ENCODE measurements around the gene TBC1D13. TPM values are rescaled to one million over a fixed set of nuclear protein-coding genes. Genes with fewer than 3 reads are reported as not detected.

The TBC1D13 gene
- total and polyA plus RNA-seq, 9 of the 15 experiments (the other 6 are each of a cell fraction or from before 2014, with no cell fraction given): 2.3 to 28.7 (median 11.4) TPM

DNA sequence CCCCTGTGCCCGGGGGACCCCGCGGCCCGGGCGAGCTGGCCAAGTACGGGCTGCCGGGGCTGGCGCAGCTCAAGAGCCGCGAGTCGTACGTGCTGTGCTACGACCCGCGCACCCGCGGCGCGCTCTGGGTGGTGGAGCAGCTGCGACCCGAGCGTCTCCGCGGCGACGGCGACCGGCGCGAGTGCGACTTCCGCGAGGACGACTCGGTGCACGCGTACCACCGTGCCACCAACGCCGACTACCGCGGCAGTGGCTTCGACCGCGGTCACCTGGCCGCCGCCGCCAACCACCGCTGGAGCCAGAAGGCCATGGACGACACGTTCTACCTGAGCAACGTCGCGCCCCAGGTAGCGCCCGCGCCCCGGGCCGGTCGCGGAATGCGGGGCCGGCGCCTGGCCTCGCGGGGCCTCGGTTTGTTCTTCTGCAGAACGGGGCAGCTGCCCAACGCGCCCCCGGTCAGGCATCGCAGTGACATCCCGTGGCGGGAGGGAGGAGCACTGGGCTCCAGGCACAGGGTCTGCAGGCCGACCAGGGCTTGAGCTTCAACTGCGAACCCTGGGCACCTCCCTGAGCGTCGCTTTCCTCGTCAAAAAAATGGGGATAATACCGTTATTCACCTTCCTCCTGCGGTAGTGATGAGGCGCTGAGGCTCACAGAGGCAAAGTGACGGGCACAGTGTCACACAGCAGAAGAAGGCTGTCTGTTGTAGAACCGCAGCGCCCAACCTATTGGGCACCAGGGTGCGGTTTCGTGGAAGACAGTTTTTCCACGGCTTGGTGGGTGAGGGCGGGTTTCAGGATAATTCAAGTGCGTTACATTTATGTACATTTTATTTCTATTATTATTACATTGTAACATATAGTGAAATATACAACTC is 32.0 kb downstream of the TBC1D13 start (continued):
- TF ChIP-seq, protein P1, sequence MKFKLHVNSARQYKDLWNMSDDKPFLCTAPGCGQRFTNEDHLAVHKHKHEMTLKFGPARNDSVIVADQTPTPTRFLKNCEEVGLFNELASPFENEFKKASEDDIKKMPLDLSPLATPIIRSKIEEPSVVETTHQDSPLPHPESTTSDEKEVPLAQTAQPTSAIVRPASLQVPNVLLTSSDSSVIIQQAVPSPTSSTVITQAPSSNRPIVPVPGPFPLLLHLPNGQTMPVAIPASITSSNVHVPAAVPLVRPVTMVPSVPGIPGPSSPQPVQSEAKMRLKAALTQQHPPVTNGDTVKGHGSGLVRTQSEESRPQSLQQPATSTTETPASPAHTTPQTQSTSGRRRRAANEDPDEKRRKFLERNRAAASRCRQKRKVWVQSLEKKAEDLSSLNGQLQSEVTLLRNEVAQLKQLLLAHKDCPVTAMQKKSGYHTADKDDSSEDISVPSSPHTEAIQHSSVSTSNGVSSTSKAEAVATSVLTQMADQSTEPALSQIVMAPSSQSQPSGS (CRISPR knock-in tag; IDR thresholded peaks at IDR 0.05): no peak
- TF ChIP-seq, protein P2, sequence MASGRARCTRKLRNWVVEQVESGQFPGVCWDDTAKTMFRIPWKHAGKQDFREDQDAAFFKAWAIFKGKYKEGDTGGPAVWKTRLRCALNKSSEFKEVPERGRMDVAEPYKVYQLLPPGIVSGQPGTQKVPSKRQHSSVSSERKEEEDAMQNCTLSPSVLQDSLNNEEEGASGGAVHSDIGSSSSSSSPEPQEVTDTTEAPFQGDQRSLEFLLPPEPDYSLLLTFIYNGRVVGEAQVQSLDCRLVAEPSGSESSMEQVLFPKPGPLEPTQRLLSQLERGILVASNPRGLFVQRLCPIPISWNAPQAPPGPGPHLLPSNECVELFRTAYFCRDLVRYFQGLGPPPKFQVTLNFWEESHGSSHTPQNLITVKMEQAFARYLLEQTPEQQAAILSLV (tag; IDR thresholded peaks at IDR 0.05): no peak
- no peak for TF ChIP-seq FOSL1 (tag; conservative IDR thresholded peaks at IDR 0.05)
- TF ChIP-seq, protein P3, sequence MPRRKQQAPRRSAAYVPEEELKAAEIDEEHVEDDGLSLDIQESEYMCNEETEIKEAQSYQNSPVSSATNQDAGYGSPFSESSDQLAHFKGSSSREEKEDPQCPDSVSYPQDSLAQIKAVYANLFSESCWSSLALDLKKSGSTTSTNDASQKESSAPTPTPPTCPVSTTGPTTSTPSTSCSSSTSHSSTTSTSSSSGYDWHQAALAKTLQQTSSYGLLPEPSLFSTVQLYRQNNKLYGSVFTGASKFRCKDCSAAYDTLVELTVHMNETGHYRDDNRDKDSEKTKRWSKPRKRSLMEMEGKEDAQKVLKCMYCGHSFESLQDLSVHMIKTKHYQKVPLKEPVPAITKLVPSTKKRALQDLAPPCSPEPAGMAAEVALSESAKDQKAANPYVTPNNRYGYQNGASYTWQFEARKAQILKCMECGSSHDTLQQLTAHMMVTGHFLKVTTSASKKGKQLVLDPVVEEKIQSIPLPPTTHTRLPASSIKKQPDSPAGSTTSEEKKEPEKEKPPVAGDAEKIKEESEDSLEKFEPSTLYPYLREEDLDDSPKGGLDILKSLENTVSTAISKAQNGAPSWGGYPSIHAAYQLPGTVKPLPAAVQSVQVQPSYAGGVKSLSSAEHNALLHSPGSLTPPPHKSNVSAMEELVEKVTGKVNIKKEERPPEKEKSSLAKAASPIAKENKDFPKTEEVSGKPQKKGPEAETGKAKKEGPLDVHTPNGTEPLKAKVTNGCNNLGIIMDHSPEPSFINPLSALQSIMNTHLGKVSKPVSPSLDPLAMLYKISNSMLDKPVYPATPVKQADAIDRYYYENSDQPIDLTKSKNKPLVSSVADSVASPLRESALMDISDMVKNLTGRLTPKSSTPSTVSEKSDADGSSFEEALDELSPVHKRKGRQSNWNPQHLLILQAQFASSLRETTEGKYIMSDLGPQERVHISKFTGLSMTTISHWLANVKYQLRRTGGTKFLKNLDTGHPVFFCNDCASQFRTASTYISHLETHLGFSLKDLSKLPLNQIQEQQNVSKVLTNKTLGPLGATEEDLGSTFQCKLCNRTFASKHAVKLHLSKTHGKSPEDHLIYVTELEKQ (CRISPR knock-in tag; IDR thresholded peaks at IDR 0.05): no peak
- no peak for TF ChIP-seq SRF (CRISPR knock-in tag; IDR thresholded peaks at IDR 0.05)
- no peak for TF ChIP-seq ZNF3 (CRISPR knock-in tag; IDR thresholded peaks at IDR 0.05)
- no peak for TF ChIP-seq ZNF316 (IDR thresholded peaks at IDR 0.05)
- TF ChIP-seq KLF1 (tag; IDR thresholded peaks at IDR 0.05): no peak
- no peak for TF ChIP-seq DPF2 (IDR thresholded peaks at IDR 0.05)
- no peak for TF ChIP-seq BRF1 (IDR thresholded peaks at IDR 0.05; ENCODE audit: borderline replicate concordance, extremely low read depth, insufficient read length)
- TF ChIP-seq, protein P4, sequence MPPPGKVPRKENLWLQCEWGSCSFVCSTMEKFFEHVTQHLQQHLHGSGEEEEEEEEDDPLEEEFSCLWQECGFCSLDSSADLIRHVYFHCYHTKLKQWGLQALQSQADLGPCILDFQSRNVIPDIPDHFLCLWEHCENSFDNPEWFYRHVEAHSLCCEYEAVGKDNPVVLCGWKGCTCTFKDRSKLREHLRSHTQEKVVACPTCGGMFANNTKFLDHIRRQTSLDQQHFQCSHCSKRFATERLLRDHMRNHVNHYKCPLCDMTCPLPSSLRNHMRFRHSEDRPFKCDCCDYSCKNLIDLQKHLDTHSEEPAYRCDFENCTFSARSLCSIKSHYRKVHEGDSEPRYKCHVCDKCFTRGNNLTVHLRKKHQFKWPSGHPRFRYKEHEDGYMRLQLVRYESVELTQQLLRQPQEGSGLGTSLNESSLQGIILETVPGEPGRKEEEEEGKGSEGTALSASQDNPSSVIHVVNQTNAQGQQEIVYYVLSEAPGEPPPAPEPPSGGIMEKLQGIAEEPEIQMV (tag; conservative IDR thresholded peaks at IDR 0.05; ENCODE audit: low read depth): no peak
- TF ChIP-seq E2F3 (CRISPR knock-in tag; IDR thresholded peaks at IDR 0.05): no peak
- no peak for TF ChIP-seq PTRF (tag; IDR thresholded peaks at IDR 0.05)
- no peak for TF ChIP-seq CTBP1 (IDR thresholded peaks at IDR 0.05; ENCODE audit: borderline replicate concordance)
- peak; percentile 44; the same call in 1 of the 2 replicates for TF ChIP-seq RB1 (IDR thresholded peaks at IDR 0.05; ENCODE audit: low read depth)
- no peak for TF ChIP-seq SP2 (IDR thresholded peaks at IDR 0.05; ENCODE audit: extremely low read depth, low read depth, low read length, poor library complexity, severe bottlenecking)
- no peak for TF ChIP-seq SPI1 (IDR thresholded peaks at IDR 0.05; ENCODE audit: borderline replicate concordance, low read depth, low read length)
- no peak for TF ChIP-seq XRCC4 (IDR thresholded peaks at IDR 0.05; ENCODE audit: extremely low read depth, insufficient read depth, insufficient read length)
- TF ChIP-seq DDX20 (tag; IDR thresholded peaks at IDR 0.05; ENCODE audit: low read depth): no peak
- TF ChIP-seq MYBL2 (IDR thresholded peaks at IDR 0.05; ENCODE audit: low read depth): no peak
- no peak for TF ChIP-seq MYBL2 (CRISPR knock-in tag; IDR thresholded peaks at IDR 0.05; ENCODE audit: borderline replicate concordance)
- no peak for TF ChIP-seq SUPT5H (IDR thresholded peaks at IDR 0.05)
